K562 (cell line): ENCODE measurements around the gene LRP10. TPM values are rescaled to one million over a fixed set of nuclear protein-coding genes. Genes with fewer than 3 reads are reported as not detected.

Experiments used
- ATAC-seq: fragments of 200-7000 bp; cut with Tn5 transposase; 3 replicates; pipeline ENCODE4 v1.9.1; 2020; ENCODE audit warnings: moderate library complexity
- BruUV-seq: library from RNA; stranded (reverse); fragments of 400-500 nt; replicated peaks from 2 replicates; lab custom pipeline; 2021; lab: Mats Ljungman, UMichigan
- CTCF ChIA-PET: fragments of 300-600 bp; formaldehyde crosslinking; extraction: SDS; loops from one replicate; lab custom pipeline; 2021; ENCODE audit warnings: low intra/inter-chr PET ratio; lab: Yijun Ruan, JAX
- POLR2A ChIA-PET: fragments of 300-600, 350-650 bp; sonication (Branson Sonifier 250); formaldehyde crosslinking; extraction: SDS; loops from one replicate; lab custom pipeline; 2021; ENCODE audit warnings: antibody characterized with exemption, inconsistent platforms; lab: Yijun Ruan, JAX
- DNase-seq, 4 experiments: peaks; one replicate each; pipeline versions ENCODE4 v3.0.0 to v3.0.0-alpha.2; 2011 to 2018; ENCODE audit warnings: low spot score in 3 of 4, mixed read lengths in 3 of 4; ENCODE audit errors: extremely low read depth in 1 of 4
- FAIRE-seq: peaks from 2 replicates; lab custom pipeline; 2011; peaks lifted over from hg19 to GRCh38; lab: Jason Lieb, UNC
- H2AFZ ChIP-seq: 2 replicates; pipeline ENCODE4 v1.6.0; 2011; ENCODE audit warnings: low read depth, low read length, control low read depth, inconsistent platforms
- H3K27ac ChIP-seq: fragments of 200-600 bp; 3 replicates; pipeline ENCODE4 v1.8.0; 2011; ENCODE audit warnings: low read depth, mild to moderate bottlenecking, control low read depth, inconsistent platforms, low read length, moderate library complexity, mixed read lengths; ENCODE audit errors: extremely low read depth
- H3K27me3 ChIP-seq, 2 experiments: fragments of 300-600 bp in 1 of 2; 2 replicates in 1 of 2; 3 replicates in 1 of 2; pipeline versions ENCODE4 v1.6.0 to v1.8.0; 2011; ENCODE audit warnings: inconsistent platforms in 2 of 2, low read length in 2 of 2, mild to moderate bottlenecking in 1 of 2, mixed read lengths in 1 of 2, moderate library complexity in 1 of 2; ENCODE audit not compliant: control insufficient read depth in 2 of 2, insufficient read depth in 2 of 2
- H3K36me3 ChIP-seq: fragments of 300-600 bp; 3 replicates; pipeline ENCODE4 v1.8.0; 2011; ENCODE audit warnings: mild to moderate bottlenecking, low read length, inconsistent platforms; ENCODE audit not compliant: control insufficient read depth, insufficient read depth
- H3K4me1 ChIP-seq, 2 experiments: fragments of 200-600 bp in 1 of 2; replicated peaks in 1 of 2; 2 replicates in 1 of 2; 3 replicates in 1 of 2; pipeline versions ENCODE4 v1.5.1 to v1.8.0; 2011; ENCODE audit warnings: inconsistent platforms in 2 of 2, low read length in 2 of 2, mild to moderate bottlenecking in 1 of 2, mixed read lengths in 1 of 2, moderate library complexity in 1 of 2; ENCODE audit not compliant: control insufficient read depth in 2 of 2, insufficient read depth in 2 of 2
- H3K4me2 ChIP-seq: 2 replicates; pipeline ENCODE4 v1.6.1; 2011; ENCODE audit warnings: low read length, control low read depth, inconsistent platforms, mixed read lengths; ENCODE audit not compliant: insufficient read depth
- H3K4me3 ChIP-seq: fragments of 200-600 bp; sonication (generic), shearing (Covaris generic); 2 replicates; pipeline ENCODE4 v1.5.1; 2016; ENCODE audit warnings: control low read depth, inconsistent platforms
- H3K79me2 ChIP-seq: fragments of 200-600 bp; 3 replicates; pipeline ENCODE4 v1.8.0; 2011; ENCODE audit warnings: low read length, inconsistent platforms; ENCODE audit not compliant: control insufficient read depth, insufficient read depth
- H3K9ac ChIP-seq, 2 experiments: 2 replicates each; pipeline versions ENCODE4 v1.6.0 to v1.6.1; 2011; ENCODE audit warnings: low read depth in 2 of 2, low read length in 2 of 2, control low read depth in 1 of 2, inconsistent platforms in 1 of 2, mild to moderate bottlenecking in 1 of 2, mixed read lengths in 1 of 2; ENCODE audit not compliant: insufficient read depth in 1 of 2
- H3K9me1 ChIP-seq: one replicate; pipeline ENCODE4 v1.6.0; 2011; ENCODE audit warnings: inconsistent platforms, mild to moderate bottlenecking, low read length, moderate library complexity; ENCODE audit not compliant: control insufficient read depth, insufficient read depth
- H3K9me3 ChIP-seq: replicated peaks from 2 replicates; pipeline ENCODE4 v1.5.1; 2011; ENCODE audit warnings: low read depth, low read length, inconsistent platforms; ENCODE audit not compliant: control insufficient read depth, insufficient read depth
- H4K20me1 ChIP-seq: replicated peaks from 2 replicates; pipeline ENCODE4 v1.6.1; 2011; ENCODE audit warnings: low read length, inconsistent platforms, mixed read lengths; ENCODE audit not compliant: control insufficient read depth, insufficient read depth
- CREB1 ChIP-seq, 2 experiments: sonication (generic) in 1 of 2; formaldehyde crosslinking in 1 of 2; IDR thresholded peaks; 2 replicates each; pipeline versions ENCODE4 v1.6.1 to v1.8.0; 2012 to 2022; ENCODE audit warnings: inconsistent platforms in 1 of 2, mild to moderate bottlenecking in 1 of 2, missing genetic modification reagents in 1 of 2, moderate library complexity in 1 of 2
- ERF ChIP-seq: fragments of 450-650 bp; formaldehyde crosslinking; IDR thresholded peaks from 2 replicates; pipeline ENCODE4 v1.4.0; 2020; ENCODE audit warnings: mild to moderate bottlenecking, mixed read lengths
- FOXJ2 ChIP-seq: fragments of 200-800 bp; sonication (Bioruptor generic); IDR thresholded peaks from 2 replicates; pipeline ENCODE4 v1.6.1; 2016; ENCODE audit warnings: missing genetic modification characterization, missing compliant biosample characterization
- KDM4B ChIP-seq, 2 experiments: fragments of 450-650 bp in 1 of 2; sonication (generic) in 1 of 2; IDR thresholded peaks; 2 replicates each; pipeline ENCODE4 v1.6.1; 2016 to 2017; ENCODE audit warnings: borderline replicate concordance in 2 of 2, antibody characterized with exemption in 1 of 2, low read depth in 1 of 2, mild to moderate bottlenecking in 1 of 2
- MTA1 ChIP-seq: fragments of 450-650 bp; IDR thresholded peaks from 2 replicates; pipeline ENCODE4 v1.6.1; 2017; ENCODE audit warnings: borderline replicate concordance
- PHF20 ChIP-seq: fragments of 450-650 bp; IDR thresholded peaks from 2 replicates; pipeline ENCODE4 v1.6.1; 2018; ENCODE audit not compliant: partially characterized antibody
- TRIM28 ChIP-seq: fragments of 450-650 bp; IDR thresholded peaks from 2 replicates; pipeline ENCODE4 v1.6.1; 2017
- YY1 ChIP-seq, 3 experiments: IDR thresholded peaks; 2 replicates each; pipeline ENCODE4 v1.6.1; 2011; ENCODE audit warnings: low read length in 2 of 3, mild to moderate bottlenecking in 2 of 3, moderate library complexity in 2 of 3, borderline replicate concordance in 1 of 3, control low read depth in 1 of 3, low read depth in 1 of 3; ENCODE audit not compliant: insufficient read depth in 3 of 3, insufficient replicate concordance in 2 of 3, control insufficient read depth in 1 of 3, insufficient read length in 1 of 3; ENCODE audit errors: extremely low read depth in 1 of 3
- ZC3H11A ChIP-seq: IDR thresholded peaks from 2 replicates; pipeline ENCODE4 v1.6.1; 2012; ENCODE audit warnings: low read depth, low read length, improper control_type of control experiment
- ZNF583 ChIP-seq: fragments of 250-450 bp; sonication (Bioruptor Pico); IDR thresholded peaks from 2 replicates; pipeline ENCODE4 v1.4.0; 2020
- WGBS: fragments of 100-300 bp; shearing (Covaris generic); methylation state at CpG from one replicate; pipeline ENCODE4 v1.1.6; 2016; ENCODE audit warnings: low coverage, mixed read lengths; ENCODE audit not compliant: insufficient coverage; ENCODE audit errors: missing lambda C conversion rate; 5-methylcytosine and 5-hydroxymethylcytosine counted together
- in situ Hi-C: fragments of 300-500 bp; cut with MboI; formaldehyde crosslinking; loops from 4 replicates; pipeline ENCODE4 v1.15.0; 2018; ENCODE audit warnings: inconsistent platforms, mixed read lengths
- intact Hi-C: fragments of 100-400 bp; cut with micrococcal nuclease; formaldehyde crosslinking; loops from 2 replicates; pipeline ENCODE4 v1.14.2; 2022
- polyA plus RNA-seq, 8 experiments: library from polyadenylated mRNA; depleted of rRNA in 4 of 8; stranded (reverse) in 5 of 8; unstranded in 3 of 8; fragments of >200 nt; fragmentation: Nextera tagmentation in 2 of 8; fragmentation: Illumina TruSeq in 1 of 8; extraction: Ambion mirVana in 2 of 8; extraction: Trizol in 1 of 8; gene quantifications; 2 replicates each; pipeline versions ENCODE4 v1.2.1 to v1.2.3, GENCODE V29; 2011 to 2014; ENCODE audit warnings: inconsistent platforms in 1 of 8, missing spikeins in 1 of 8
- total RNA-seq, 7 experiments: library from RNA; depleted of rRNA in 6 of 7; stranded (reverse); fragments of >200 nt in 6 of 7; fragmentation: Illumina TruSeq in 2 of 7; extraction: Trizol in 2 of 7; gene quantifications; 2 replicates each; pipeline versions ENCODE4 v1.2.1 to v1.2.3, GENCODE V29; 2011 to 2021; ENCODE audit warnings: low replicate concordance in 1 of 7
- TF ChIP-seq, protein P1 (sequence below), 2 experiments: IDR thresholded peaks; 2 replicates each; pipeline ENCODE4 v1.6.1; 2011; ENCODE audit warnings: borderline replicate concordance in 1 of 2, control low read depth in 1 of 2, low read depth in 1 of 2, low read length in 1 of 2, mild to moderate bottlenecking in 1 of 2, mixed read lengths in 1 of 2, moderate library complexity in 1 of 2; ENCODE audit not compliant: insufficient read depth in 1 of 2, insufficient read length in 1 of 2, poor library complexity in 1 of 2, severe bottlenecking in 1 of 2; ENCODE audit errors: extremely low read depth in 1 of 2

LRP10 gene
- total and polyA plus RNA-seq, 9 of the 15 experiments (the other 6 are each of a cell fraction or from before 2014, with no cell fraction given), result 1.3 to 45.5 (median 10.9) TPM

DNA sequence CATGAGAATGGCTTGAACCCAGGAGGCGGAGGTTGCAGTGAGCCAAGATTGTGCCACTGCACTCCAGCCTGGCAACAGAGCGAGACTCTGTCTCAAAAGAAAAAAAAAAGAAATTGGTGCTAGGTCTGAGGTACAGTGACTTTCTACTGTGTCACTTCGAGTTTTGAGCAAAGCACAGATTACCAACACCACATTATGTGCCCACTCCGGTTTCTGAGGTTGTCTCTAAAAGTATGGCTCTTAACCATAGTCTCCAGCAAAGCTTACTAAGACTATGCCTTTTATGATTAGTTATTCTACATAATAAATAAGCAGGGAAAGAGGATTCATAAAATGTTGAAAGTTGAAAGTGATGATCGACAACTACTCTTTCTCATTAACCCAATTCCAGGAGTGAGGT lies 39.4 kb downstream of the LRP10 start:
- Histone ChIP-seq H4K20me1 (no peaks in the 10 kb centered on the region), H3K4me3 (no peak overlapping the region), H3K4me1 (no peaks in the 10 kb centered on the region), H3K9ac (no peak overlapping the region), H3K79me2 (peaks cover 42% of the 10 kb centered on the region), H3K4me2 (no peak overlapping the region), H3K27me3 (no peaks in the 10 kb centered on the region), H3K9me3 (no peaks in the 10 kb centered on the region), H3K36me3 (peaks cover 65% of the 10 kb centered on the region), H3K9me1 (no peaks in the 10 kb centered on the region), H2AFZ (no peak overlapping the region), H3K27ac (no peak overlapping the region)
- in situ Hi-C loops (no loop called here), intact Hi-C loops (no loop called here)
- ATAC-seq (no peak), DNase-seq (no peak), FAIRE-seq (no peak)
- TF ChIP-seq ERF (CRISPR knock-in tag), result no peak
- TF ChIP-seq ZC3H11A, result no peak
- no peak for TF ChIP-seq PHF20
- TF ChIP-seq, protein P1, sequence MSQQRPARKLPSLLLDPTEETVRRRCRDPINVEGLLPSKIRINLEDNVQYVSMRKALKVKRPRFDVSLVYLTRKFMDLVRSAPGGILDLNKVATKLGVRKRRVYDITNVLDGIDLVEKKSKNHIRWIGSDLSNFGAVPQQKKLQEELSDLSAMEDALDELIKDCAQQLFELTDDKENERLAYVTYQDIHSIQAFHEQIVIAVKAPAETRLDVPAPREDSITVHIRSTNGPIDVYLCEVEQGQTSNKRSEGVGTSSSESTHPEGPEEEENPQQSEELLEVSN (IDR thresholded peaks at IDR 0.05; ENCODE audit: borderline replicate concordance in 1 of 2, extremely low read depth in 1 of 2, insufficient read depth in 1 of 2, insufficient read length in 1 of 2, low read depth in 1 of 2, low read length in 1 of 2, poor library complexity in 1 of 2, severe bottlenecking in 1 of 2), result no peak
- TF ChIP-seq TRIM28, result no peak
- no peak for TF ChIP-seq KDM4B (IDR thresholded peaks at IDR 0.05; ENCODE audit: borderline replicate concordance in 2 of 2, low read depth in 1 of 2)
- TF ChIP-seq CREB1 (IDR thresholded peaks at IDR 0.05), result no peak
- TF ChIP-seq CREB1 (CRISPR knock-in tag; IDR thresholded peaks at IDR 0.05), result no peak
- TF ChIP-seq MTA1, result no peak
- TF ChIP-seq YY1 (IDR thresholded peaks at IDR 0.05; ENCODE audit: borderline replicate concordance in 1 of 3, control insufficient read depth in 1 of 3, extremely low read depth in 1 of 3, insufficient read depth in 3 of 3, insufficient read length in 1 of 3, insufficient replicate concordance in 2 of 3, low read depth in 1 of 3, low read length in 2 of 3), result no peak
- TF ChIP-seq ZNF583 (CRISPR knock-in tag), result no peak
- no peak for TF ChIP-seq FOXJ2 (tag)
- WGBS, result 91% methylated on average over 5 of the region's 5 CpGs
- ChIA-PET POLR2A (interaction anchor here (0.8 to 1.7 kb wide), 3 partner anchors 8 to 29 kb away, joined by 3 to 5 read pairs (median 3); partner anchors contain the start of gene RBM23), CTCF (no interaction called here)
- no TSS peak for BruUV-seq
